ENCODE results near the gene TARM1. TPM values are rescaled to one million over a fixed set of nuclear protein-coding genes. Genes with fewer than 3 reads are reported as not detected.

TARM1 gene
- total RNA-seq, 4 donors from 2014 or later, result not detected

DNA sequence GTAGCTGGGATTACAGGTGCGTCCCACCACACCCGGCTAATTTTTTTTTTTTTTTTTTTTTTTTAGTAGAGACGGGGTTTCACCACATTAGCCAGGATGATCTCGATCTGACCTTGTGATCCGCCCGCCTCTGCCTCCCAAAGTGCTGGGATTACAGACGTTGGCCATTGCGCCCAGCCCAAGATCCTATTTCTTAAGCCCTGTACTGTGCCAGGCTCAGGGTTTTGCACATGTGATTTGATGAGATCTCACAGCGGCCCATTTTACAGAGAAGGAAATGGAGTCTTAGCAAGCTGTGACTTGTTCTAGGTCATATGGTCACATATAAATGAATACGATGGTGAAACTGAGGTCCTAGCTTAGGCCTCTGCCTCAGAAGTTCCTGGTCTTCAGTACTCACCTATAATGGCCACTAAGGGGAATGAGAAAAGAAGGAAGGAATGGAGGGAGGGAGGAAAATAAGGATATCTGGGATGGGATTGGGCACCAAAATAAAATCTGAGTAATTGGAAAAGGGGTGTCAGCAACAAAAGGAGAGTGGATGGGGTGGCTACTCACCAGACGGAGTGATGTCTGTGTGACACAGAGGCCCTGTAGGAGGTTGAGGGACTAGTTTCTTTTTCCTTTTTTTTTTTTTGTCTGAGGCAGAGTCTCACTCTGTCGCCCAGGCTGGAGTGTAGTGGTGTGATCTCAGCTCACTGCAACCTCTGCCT is 18.2 kb upstream of the TARM1 start:
- TF ChIP-seq, protein P1, sequence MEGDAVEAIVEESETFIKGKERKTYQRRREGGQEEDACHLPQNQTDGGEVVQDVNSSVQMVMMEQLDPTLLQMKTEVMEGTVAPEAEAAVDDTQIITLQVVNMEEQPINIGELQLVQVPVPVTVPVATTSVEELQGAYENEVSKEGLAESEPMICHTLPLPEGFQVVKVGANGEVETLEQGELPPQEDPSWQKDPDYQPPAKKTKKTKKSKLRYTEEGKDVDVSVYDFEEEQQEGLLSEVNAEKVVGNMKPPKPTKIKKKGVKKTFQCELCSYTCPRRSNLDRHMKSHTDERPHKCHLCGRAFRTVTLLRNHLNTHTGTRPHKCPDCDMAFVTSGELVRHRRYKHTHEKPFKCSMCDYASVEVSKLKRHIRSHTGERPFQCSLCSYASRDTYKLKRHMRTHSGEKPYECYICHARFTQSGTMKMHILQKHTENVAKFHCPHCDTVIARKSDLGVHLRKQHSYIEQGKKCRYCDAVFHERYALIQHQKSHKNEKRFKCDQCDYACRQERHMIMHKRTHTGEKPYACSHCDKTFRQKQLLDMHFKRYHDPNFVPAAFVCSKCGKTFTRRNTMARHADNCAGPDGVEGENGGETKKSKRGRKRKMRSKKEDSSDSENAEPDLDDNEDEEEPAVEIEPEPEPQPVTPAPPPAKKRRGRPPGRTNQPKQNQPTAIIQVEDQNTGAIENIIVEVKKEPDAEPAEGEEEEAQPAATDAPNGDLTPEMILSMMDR (IDR thresholded peaks at IDR 0.05; ENCODE audit: low read depth), result no peak

GRCh38 chr19:54096617-54097106 is 15.5 kb upstream of the TARM1 start:
- TF ChIP-seq, protein P1 (IDR thresholded peaks at IDR 0.05; ENCODE audit: low read depth), result no peak

GRCh38 chr19:54095136-54095858 is 14.1 kb upstream of the TARM1 start:
- TF ChIP-seq, protein P1 (IDR thresholded peaks at IDR 0.05; ENCODE audit: low read depth), result no peak

DNA sequence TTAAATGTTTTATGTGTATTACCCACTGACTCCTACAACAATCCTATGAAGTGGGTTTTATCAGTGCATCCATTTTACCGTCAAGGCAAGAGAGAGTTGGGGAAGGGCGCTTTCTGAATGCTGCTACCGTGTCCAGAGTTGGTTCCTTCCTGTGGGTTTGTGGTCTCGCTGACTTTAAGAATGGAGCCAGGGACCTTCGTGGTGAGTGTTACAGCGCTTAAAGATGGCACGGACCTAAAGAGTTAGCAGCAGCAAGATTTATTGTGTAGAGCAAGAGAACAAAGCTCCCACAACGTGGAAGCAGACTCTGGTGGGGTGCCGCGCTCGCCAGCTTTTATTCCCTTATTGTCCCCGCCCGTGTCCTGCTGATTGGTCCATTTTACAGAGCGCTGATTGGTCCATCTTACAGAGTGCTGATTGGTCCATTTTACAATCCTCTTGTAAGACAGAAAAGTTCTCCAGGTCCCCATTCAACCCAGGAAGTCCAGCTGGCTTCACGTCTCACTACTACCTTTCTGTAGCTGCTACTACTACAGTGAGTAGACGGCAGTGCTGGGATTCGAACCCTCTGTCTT is 13.3 kb upstream of the TARM1 start:
- TF ChIP-seq, protein P1 (IDR thresholded peaks at IDR 0.05; ENCODE audit: low read depth), result no peak

DNA sequence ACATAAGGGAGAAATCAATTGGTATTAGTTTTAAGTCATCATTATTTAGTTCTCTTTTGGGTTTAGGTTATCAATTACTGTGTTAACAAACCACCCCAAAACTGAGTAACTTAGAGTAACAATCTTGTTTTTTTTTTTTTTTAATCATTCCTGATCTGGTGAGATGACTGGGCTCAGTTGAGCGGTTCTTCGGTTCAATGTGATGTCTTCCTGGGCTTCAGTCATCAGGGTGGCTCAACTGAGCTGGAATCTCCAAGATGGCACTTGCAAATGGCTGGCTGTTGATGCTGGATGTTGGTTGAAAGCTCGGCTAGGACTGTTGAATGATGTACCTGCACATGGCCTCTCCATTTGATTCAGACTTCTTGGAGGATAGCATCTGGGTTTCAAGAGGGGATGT is 3.2 kb upstream of the TARM1 start:
- TF ChIP-seq, protein P1 (IDR thresholded peaks at IDR 0.05; ENCODE audit: low read depth), result no peak

- TF ChIP-seq, protein P1 (IDR thresholded peaks at IDR 0.05; ENCODE audit: low read depth), result no peak
Observed at GRCh38 chr19:54077334-54077733, 3.8 kb downstream of the TARM1 start.

DNA sequence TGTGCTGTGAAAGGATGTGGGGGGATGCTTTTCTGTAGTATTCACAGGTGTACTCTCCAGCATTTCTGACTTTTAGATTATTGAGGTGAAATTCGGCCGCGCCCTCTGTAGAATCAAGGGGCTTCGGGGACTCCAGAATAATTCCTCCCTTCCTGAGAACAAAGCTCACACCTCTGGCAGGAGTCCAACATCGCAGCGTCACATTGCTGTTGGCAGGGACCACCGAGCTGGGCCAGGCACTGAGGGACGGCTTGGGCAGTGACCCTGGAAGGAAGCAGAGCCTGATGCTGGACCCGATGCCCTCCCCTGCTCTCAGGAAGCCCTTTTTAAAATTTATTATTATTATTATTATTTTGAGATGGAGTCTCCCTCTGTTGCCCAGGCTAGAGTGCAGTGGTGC is 6.3 kb downstream of the TARM1 start:
- TF ChIP-seq, protein P1 (IDR thresholded peaks at IDR 0.05; ENCODE audit: low read depth), result no peak
